ENCODE results near the gene PTPRT. TPM values are rescaled to one million over a fixed set of nuclear protein-coding genes. Genes with fewer than 3 reads are reported as not detected.

Gene PTPRT
- total RNA-seq, 1 experiment from 2014 or later, result not detected

DNA sequence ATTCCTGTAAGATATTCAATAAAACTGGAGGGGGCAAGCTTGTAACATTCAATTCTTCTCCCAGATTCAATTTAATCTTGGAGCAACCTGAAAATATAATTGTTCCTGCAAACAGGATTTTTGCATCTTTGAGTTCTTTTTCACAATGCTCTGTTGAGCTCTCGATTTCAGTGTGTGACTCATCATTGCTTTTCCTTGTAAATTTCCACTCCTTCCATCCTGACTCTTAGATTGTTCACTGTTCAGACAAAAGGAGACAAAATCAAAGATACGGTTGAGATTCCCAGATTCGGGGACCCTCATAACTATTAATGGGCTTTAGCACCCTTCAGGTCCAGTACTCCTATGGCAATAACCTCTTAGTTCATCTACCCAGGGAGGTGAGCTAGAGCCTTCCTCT is 999.6 kb downstream of the PTPRT start (continued):
- TF ChIP-seq, protein P1, sequence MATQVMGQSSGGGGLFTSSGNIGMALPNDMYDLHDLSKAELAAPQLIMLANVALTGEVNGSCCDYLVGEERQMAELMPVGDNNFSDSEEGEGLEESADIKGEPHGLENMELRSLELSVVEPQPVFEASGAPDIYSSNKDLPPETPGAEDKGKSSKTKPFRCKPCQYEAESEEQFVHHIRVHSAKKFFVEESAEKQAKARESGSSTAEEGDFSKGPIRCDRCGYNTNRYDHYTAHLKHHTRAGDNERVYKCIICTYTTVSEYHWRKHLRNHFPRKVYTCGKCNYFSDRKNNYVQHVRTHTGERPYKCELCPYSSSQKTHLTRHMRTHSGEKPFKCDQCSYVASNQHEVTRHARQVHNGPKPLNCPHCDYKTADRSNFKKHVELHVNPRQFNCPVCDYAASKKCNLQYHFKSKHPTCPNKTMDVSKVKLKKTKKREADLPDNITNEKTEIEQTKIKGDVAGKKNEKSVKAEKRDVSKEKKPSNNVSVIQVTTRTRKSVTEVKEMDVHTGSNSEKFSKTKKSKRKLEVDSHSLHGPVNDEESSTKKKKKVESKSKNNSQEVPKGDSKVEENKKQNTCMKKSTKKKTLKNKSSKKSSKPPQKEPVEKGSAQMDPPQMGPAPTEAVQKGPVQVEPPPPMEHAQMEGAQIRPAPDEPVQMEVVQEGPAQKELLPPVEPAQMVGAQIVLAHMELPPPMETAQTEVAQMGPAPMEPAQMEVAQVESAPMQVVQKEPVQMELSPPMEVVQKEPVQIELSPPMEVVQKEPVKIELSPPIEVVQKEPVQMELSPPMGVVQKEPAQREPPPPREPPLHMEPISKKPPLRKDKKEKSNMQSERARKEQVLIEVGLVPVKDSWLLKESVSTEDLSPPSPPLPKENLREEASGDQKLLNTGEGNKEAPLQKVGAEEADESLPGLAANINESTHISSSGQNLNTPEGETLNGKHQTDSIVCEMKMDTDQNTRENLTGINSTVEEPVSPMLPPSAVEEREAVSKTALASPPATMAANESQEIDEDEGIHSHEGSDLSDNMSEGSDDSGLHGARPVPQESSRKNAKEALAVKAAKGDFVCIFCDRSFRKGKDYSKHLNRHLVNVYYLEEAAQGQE (IDR thresholded peaks at IDR 0.05; ENCODE audit: low read depth), result no peak
- no peak for TF ChIP-seq POLR2A (IDR thresholded peaks at IDR 0.05; ENCODE audit: borderline replicate concordance, extremely low read depth, insufficient read depth, insufficient read length)
- TF ChIP-seq EZH2 (IDR thresholded peaks at IDR 0.05), result no peak
- TF ChIP-seq SRF (IDR thresholded peaks at IDR 0.05; ENCODE audit: low read depth), result no peak
- TF ChIP-seq JUND (IDR thresholded peaks at IDR 0.05), result no peak
- TF ChIP-seq MAX (IDR thresholded peaks at IDR 0.05), result no peak

DNA sequence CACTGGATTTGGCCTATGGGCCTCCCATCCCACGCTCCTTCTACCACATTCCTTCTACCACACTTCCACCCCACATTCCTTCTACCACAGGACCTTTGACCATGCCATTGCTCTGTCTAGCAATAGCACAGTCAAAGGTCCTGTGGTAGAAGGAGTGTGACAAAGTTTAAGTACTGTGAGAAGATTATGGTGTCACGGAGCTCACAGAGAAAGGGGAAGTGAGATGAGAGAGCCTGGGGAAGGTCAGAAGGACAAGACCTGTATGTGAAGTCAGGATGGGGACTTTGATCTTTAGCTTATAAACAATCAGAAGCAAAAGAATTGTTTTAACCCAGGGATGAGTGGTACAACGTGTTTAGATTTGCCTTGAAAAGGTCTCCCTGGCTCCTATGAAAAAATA is 1003.4 kb downstream of the PTPRT start:
- intact Hi-C loops (cut with micrococcal nuclease), result no loop called here
- BruUV-seq (replicated peaks), result no TSS peak
- Histone ChIP-seq H3K4me2 (ENCODE audit: low read length) (no peak overlapping the region), H3K9me3 (ENCODE audit: control insufficient read depth in 1 of 2, insufficient read depth in 1 of 2, low read depth in 1 of 2, low read length in 2 of 2) (peaks cover 14 to 34% of the 10 kb centered on the region in 2 experiments; a peak in 2 of 4 replicates), H3K36me3 (ENCODE audit: control insufficient read depth in 1 of 2, insufficient read depth in 2 of 2, low read length in 2 of 2) (no peaks in the 10 kb centered on the region), H3K79me2 (ENCODE audit: insufficient read depth, low read length) (no peaks in the 10 kb centered on the region), H3K4me1 (ENCODE audit: control insufficient read depth in 1 of 2, insufficient read depth in 2 of 2, low read length in 2 of 2) (no peaks in the 10 kb centered on the region), H3K27me3 (ENCODE audit: insufficient read depth, low read length) (no peaks in the 10 kb centered on the region), H4K20me1 (ENCODE audit: insufficient read depth) (no peaks in the 10 kb centered on the region), H3K4me3 (replicated peaks in 1 of 2; ENCODE audit: low read depth in 1 of 2, low read length in 2 of 2) (no peak overlapping the region), H2AFZ (ENCODE audit: low read depth, low read length, poor library complexity, severe bottlenecking) (no peak overlapping the region), H3K9ac (ENCODE audit: low read length) (no peak overlapping the region), H3K27ac (ENCODE audit: low read depth, low read length) (no peak overlapping the region), H3K9me2 (ENCODE audit: insufficient read depth) (no peaks in the 10 kb centered on the region)
- DNase-seq (ENCODE audit: low read depth, low spot score) (no peak), ATAC-seq (no peak)
- RAD21 ChIA-PET (ENCODE audit: low non-redundant PET in 1 of 2, low total read pairs in 2 of 2, uncharacterized antibody in 2 of 2, unreplicated experiment in 2 of 2), result no interaction called here
- POLR2A ChIA-PET, result no interaction called here
- CTCF ChIA-PET, result no interaction called here
- no peak for TF ChIP-seq MAX (IDR thresholded peaks at IDR 0.05)
- no peak for TF ChIP-seq YY1 (IDR thresholded peaks at IDR 0.05; ENCODE audit: extremely low read depth, insufficient replicate concordance, low read depth, low read length)
- TF ChIP-seq JUND (IDR thresholded peaks at IDR 0.05), result no peak
- no peak for TF ChIP-seq ZFX (IDR thresholded peaks at IDR 0.05)
- no peak for TF ChIP-seq RAD21 (IDR thresholded peaks at IDR 0.05; ENCODE audit: low read depth)
- TF ChIP-seq ELF1 (IDR thresholded peaks at IDR 0.05; ENCODE audit: borderline replicate concordance, low read depth), result no peak
- no peak for TF ChIP-seq SRF (IDR thresholded peaks at IDR 0.05; ENCODE audit: low read depth)
- TF ChIP-seq ZNF274 (IDR thresholded peaks at IDR 0.05; ENCODE audit: low read depth, low read length), result no peak
- TF ChIP-seq, protein P1 (IDR thresholded peaks at IDR 0.05; ENCODE audit: low read depth), result no peak
- TF ChIP-seq CTCF (IDR thresholded peaks at IDR 0.05 in 2 of 3, conservative IDR thresholded peaks at IDR 0.05 in 1 of 3; ENCODE audit: borderline replicate concordance in 1 of 3, insufficient read depth in 1 of 3, low read depth in 2 of 3, low read length in 2 of 3), result no peak
- no peak for TF ChIP-seq EZH2phosphoT487 (IDR thresholded peaks at IDR 0.05; ENCODE audit: borderline replicate concordance)
- TF ChIP-seq SIN3A (IDR thresholded peaks at IDR 0.05; ENCODE audit: low read depth), result no peak
- TF ChIP-seq CEBPB (IDR thresholded peaks at IDR 0.05; ENCODE audit: low read depth), result no peak

All from HCT116 (cell line).